Skeletal muscle cell (primary cell): ENCODE measurements around the gene SLC23A3.
"Not testable (repeated sequence)": the region's sequence is repeated elsewhere in the genome, so short reads cannot be mapped to it uniquely, and the experiment has no call there.

Experiments
- DNase-seq: peaks from one replicate; pipeline ENCODE4 v3.0.0-alpha.2; 2010; ENCODE audit warnings: low read depth
- H3K4me3 ChIP-seq: 2 replicates; pipeline ENCODE4 v1.5.1; 2011; ENCODE audit warnings: low read depth, mild to moderate bottlenecking, control low read depth, low read length, moderate library complexity

SLC23A3 gene

GRCh38 chr2:219205981-219206327 is 36.1 kb upstream of the SLC23A3 start:
- peak overlapping the region; percentile 64 for H3K4me3 ChIP-seq
- no peak for DNase-seq

- no peak for DNase-seq
- no peak overlapping the region for H3K4me3 ChIP-seq
Observed at GRCh38 chr2:219205165-219205538, 35.3 kb upstream of the SLC23A3 start.

GRCh38 chr2:219204425-219205164 is 34.8 kb upstream of the SLC23A3 start:
- no peak for DNase-seq
- no peak overlapping the region for H3K4me3 ChIP-seq

GRCh38 chr2:219201331-219201730 is 31.5 kb upstream of the SLC23A3 start:
- not testable (repeated sequence) for DNase-seq, H3K4me3 ChIP-seq

GRCh38 chr2:219200502-219201326 is 30.9 kb upstream of the SLC23A3 start:
- not testable (repeated sequence) for H3K4me3 ChIP-seq, DNase-seq

GRCh38 chr2:219199470-219200211 is 29.8 kb upstream of the SLC23A3 start:
- no peak for DNase-seq
- no peak overlapping the region for H3K4me3 ChIP-seq

GRCh38 chr2:219198974-219199373 is 29.1 kb upstream of the SLC23A3 start:
- no peak for DNase-seq
- no peak overlapping the region for H3K4me3 ChIP-seq

- DNase-seq, result no peak
- no peak overlapping the region for H3K4me3 ChIP-seq
Observed at GRCh38 chr2:219197388-219197787, 27.6 kb upstream of the SLC23A3 start.

GRCh38 chr2:219186754-219187456 is 17.1 kb upstream of the SLC23A3 start:
- H3K4me3 ChIP-seq, result no peak overlapping the region
- DNase-seq, result no peak

GRCh38 chr2:219184121-219184520 is 14.3 kb upstream of the SLC23A3 start:
- no peak for DNase-seq
- no peak overlapping the region for H3K4me3 ChIP-seq

GRCh38 chr2:219183151-219183772 is 13.4 kb upstream of the SLC23A3 start:
- no peak for DNase-seq

GRCh38 chr2:219182331-219183150 is 12.7 kb upstream of the SLC23A3 start:
- H3K4me3 ChIP-seq, result no peak overlapping the region
- DNase-seq, result no peak

More at GRCh38 chr2:219183151-219183772, 13.4 kb upstream of the SLC23A3 start:
- no peak overlapping the region for H3K4me3 ChIP-seq

- H3K4me3 ChIP-seq, result no peak overlapping the region
- no peak for DNase-seq
Observed at GRCh38 chr2:219181531-219181930, 11.7 kb upstream of the SLC23A3 start.

- no peak for DNase-seq
- H3K4me3 ChIP-seq, result no peak overlapping the region
Observed at GRCh38 chr2:219180961-219181360, 11.1 kb upstream of the SLC23A3 start.

- no peak for DNase-seq
- H3K4me3 ChIP-seq, result no peak overlapping the region
Observed at GRCh38 chr2:219179601-219180465, 10.0 kb upstream of the SLC23A3 start.

GRCh38 chr2:219178377-219179175 is 8.7 kb upstream of the SLC23A3 start:
- DNase-seq, result no peak
- H3K4me3 ChIP-seq, result peak overlapping the region; percentile 82
